Hindlimb muscle (tissue), 1 donor: ENCODE measurements around the gene SHISA2. TPM values are rescaled to one million over a fixed set of nuclear protein-coding genes. Genes with fewer than 3 reads are reported as not detected.
"Not testable (repeated sequence)": the region's sequence is repeated elsewhere in the genome, so short reads cannot be mapped to it uniquely, and the experiment has no call there.

Experiments
- DNase-seq: peaks from one replicate; pipeline ENCODE4 v3.0.0-alpha.2; 2013
- polyA plus RNA-seq: library from polyadenylated mRNA; unstranded; fragments of 120-200 nt; gene quantifications from one replicate; pipeline ENCODE4 v1.2.1, GENCODE V29; 2013; ENCODE audit not compliant: insufficient read length

SHISA2 gene
- polyA plus RNA-seq, result 82.8 TPM

GRCh38 chr13:26051657-26052311 is at the start of gene SHISA2:
Gene SHISA2 (minus strand): TSS chr13:26052016. CDS start chr13:26050975, 1,041 bp downstream.
- DNase-seq, result peak; percentile 77

DNA sequence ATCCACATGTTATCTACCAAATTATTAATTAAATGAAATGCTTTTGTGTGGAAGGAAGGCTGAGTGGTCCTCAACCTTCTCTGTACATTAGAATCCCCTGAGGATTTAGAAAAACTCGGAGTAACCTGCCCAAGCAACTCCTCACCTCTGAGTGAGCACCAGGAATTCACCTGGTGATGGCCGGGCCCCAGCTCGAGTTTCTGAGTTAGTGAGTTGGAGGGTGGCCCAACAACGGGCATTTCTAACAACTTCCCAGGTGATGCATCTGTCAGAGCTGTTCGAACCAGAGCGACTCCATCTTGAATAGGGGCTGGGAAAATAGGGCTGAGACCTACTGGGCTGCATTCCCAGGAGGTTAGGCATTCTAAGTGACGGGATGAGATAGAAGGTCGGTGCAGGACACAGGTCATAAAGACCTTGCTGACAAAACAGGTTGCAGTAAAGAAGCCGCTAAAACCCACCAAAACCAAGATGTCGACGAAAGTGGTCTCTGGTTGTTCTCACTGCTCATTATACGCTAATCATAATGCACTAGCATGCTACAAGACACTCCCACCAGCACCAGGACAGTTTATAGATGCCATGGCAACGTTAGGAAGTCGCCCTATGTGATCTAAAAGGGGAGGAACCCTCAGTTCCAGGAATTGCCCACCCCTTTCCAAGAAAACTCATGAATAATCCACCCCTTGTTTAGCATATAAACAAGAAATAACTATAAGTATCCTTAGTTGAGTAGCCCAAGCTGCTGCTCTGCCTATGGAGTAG is 44.2 kb upstream of the SHISA2 start:
- DNase-seq, result no peak

GRCh38 chr13:26095338-26095737 is 43.5 kb upstream of the SHISA2 start:
- no peak for DNase-seq

DNA sequence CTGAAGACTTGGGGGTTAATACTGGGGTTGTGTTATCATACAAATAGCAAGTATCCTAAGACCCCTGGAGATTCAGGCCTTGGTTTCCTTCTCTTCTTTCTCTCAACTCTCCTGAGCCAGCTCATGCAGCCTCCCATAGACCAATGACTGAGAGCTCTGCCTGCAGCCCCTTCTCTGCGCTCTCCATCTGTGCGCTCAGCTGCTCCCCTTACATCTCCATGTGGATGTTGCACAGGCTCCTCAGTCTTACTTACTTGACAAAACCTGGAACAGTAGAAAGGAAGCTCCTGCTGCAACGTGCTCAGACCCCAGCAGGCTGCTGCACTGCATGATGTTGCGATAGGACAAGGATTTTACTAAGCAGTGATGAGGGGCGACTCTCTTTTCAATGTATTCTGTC is 25.0 kb upstream of the SHISA2 start:
- DNase-seq, result not testable (repeated sequence)

GRCh38 chr13:26075498-26075897 is 23.7 kb upstream of the SHISA2 start:
- DNase-seq, result no peak

GRCh38 chr13:26074706-26075105 is 22.9 kb upstream of the SHISA2 start:
- no peak for DNase-seq

GRCh38 chr13:26072335-26072734 is 20.5 kb upstream of the SHISA2 start:
- DNase-seq, result not testable (repeated sequence)

DNA sequence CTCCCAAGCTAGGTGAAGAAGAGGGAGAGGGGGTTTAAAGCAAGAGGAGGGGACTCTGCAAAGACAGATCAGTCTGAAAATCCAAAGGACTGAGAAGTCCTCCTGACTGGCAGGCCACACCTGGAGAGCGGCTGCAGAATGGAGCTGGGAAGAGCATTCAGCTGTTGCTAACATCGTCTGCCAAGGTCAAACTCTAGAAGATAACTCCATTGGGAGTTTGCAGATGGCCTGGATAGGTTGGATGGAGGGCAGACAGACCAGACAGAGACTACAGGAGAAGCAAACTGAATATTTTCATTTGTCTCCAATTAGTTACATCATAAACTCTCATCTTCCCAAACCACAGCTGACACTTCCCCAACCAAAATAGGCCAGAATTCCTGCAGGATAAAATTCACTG is 19.9 kb upstream of the SHISA2 start:
- no peak for DNase-seq

GRCh38 chr13:26069642-26070041 is 17.8 kb upstream of the SHISA2 start:
- DNase-seq, result not testable (repeated sequence)

DNA sequence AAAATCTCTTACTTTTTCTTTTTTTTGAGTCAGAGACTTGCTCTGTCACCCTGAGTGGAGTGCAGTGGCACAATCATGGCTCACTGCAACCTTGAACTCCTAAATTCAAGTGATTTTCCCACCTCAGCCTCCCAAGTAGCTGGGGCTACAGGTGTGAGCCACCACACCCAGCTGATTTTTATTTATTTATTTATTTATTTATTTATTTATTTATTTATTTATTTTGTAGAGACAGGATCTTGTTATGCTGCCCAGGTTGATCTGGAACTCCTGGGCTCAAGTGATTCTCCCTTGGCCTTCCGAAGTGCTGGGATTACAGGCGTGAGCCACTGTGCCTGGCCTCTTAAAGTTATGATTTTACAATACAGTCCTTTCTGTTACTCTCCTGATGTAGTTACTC is 16.6 kb upstream of the SHISA2 start:
- not testable (repeated sequence) for DNase-seq

DNA sequence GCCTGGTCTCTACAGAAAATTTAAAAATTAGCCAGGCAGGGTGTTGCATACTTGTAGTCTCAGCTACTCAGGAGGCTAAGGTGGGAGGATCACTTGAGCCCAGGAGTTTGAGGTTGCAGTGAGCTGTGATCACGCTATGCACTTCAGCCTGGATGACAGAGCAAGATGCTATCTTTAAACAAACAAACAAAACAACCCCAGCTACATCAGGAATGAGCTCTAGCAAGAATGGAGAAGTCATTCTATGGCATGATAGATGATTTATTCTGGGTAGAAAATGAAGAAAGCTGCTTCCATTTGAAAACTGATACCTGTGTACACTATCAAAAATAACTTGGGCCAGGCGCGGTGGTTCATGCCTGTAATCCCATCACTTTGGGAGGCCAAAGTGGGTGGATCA is 15.8 kb upstream of the SHISA2 start:
- no peak for DNase-seq

- DNase-seq, result not testable (repeated sequence)
These were observed 14.7 kb upstream of the SHISA2 start for GRCh38 chr13:26066492-26066891.

DNA sequence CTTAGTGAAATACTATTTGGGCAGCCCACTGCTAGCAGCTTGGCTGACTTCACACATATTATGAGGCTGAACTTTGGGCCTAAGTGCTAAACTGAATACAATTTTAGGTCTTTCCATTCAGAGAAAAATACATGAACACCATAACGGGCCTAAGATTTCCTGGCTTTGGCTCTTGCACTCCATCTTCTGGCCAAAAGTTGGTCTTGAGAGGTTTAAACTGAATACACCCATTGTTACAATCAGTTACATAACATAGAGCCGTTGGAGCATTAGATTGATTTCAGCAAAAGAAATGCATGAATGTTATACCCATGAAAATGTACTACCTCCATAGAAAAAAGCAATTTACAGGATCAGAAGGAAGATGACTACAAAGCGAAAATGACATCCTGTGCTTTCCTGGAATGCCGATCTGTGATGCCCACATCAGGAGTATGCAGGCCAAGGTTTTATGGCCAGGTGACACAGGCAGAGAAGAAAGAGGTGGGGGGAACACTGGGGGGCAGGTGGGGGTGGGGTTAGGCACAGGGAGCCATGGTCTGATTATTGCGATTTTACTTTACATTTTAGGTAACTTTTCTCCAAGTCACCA is 11.1 kb upstream of the SHISA2 start:
- DNase-seq, result peak; percentile 74

- no peak for DNase-seq
These were observed 10.1 kb upstream of the SHISA2 start for GRCh38 chr13:26061947-26062346.

DNA sequence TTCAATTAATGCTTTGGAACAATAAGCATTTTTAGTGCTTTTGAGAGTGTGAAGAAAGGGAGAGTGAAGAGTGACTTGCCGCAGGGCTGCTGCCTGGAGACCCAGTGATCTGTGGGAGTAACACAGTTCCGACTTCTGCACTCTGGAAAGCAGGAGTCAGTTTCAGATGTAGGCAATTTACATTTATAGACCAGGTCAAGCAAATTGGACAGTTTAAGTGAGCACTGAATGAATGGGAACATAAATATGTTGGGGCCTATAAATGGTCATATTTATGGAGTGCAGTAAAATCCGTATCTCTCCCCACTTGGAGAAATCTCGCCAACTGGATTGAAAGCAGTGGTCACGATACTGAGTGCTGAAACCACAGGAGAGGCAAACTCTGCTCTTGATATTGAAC is 9.4 kb upstream of the SHISA2 start:
- DNase-seq, result no peak

- no peak for DNase-seq
These were observed 8.5 kb upstream of the SHISA2 start for GRCh38 chr13:26060357-26060756.

DNA sequence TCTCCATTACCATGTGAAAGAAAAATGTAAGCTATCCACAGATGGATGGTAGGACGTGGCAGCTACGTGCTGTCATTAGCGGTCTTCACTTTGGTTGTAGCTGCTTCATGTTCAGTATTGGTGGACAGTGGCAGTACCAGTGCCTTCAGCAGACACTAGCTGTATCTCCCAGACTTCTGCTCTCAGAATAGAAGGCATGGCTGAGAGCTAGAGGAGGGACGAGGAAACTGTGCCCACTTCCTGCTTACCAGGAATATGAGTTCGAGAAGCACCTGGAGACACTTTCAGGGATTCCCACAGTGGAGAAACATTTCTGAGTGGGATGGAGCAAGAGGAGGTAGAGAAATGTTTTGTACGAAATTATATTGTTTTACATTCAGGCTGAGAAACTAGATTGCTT is 6.9 kb upstream of the SHISA2 start:
- no peak for DNase-seq

DNA sequence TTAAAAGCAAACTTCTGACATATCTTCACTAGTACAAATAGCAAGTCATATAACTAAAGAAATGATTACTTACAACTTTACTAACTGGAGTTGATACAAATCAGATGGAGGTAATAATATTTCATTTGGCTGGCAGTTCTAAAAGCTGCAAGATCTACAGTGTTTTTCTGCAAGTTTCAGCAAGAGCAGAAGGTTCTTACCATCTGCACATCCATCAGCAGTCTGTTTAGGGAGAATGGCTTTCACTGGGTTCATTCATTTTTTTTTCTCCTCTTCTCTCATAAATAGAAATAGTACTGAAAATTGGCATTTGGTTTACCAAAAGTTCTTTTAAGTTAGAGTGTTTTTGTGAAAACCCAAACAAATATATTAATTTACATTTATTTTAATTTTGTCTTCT is 3.1 kb upstream of the SHISA2 start:
- DNase-seq, result no peak

DNA sequence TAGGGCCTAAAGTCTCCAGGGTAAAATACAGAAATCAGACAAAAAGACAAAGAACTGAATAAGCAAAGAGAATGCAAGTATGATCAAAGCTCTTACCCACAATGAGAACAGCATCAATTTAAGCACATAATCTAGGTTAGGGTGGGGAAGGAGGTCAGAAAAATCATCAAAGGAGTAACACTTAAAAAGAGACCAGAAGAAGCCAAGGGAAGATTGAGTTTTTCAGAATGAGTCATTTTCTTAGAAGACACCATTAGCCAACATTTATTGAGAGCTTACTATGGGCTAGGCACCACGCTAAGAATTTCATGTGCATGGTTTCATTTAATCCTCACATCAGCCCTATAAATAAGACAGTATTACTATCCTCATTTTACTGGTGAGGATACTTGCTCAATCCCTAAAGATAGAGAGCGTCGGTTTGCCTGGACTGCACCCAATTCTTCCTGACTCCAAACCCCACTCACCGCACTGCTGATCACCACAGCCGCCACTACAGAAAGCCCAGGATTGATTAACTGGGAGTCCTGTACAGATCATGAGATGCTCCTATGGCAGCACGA is 1.7 kb upstream of the SHISA2 start:
- no peak for DNase-seq

DNA sequence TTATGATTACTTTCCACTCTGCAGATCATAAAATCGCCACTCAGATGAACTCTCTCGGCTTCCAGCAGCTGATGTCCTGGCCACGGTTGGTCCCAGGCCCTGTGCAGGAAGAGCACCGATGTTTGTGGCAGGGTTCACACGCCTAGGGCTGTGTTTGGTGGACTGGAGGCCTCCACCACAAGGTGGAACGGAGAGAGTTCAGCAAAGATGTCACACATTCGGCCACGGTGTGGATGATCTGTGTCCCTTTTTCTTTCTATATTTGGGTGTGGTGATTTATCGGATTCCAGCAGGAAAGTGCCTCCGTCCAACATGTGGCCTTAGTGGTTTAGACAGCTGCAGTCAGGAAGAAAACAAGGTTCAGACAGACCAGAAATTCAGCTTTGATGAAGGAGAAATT is 521 bp upstream of the SHISA2 start:
- DNase-seq, result no peak

GRCh38 chr13:26051231-26051656 is 572 bp downstream of the SHISA2 start:
- DNase-seq, result peak; percentile 38

DNA sequence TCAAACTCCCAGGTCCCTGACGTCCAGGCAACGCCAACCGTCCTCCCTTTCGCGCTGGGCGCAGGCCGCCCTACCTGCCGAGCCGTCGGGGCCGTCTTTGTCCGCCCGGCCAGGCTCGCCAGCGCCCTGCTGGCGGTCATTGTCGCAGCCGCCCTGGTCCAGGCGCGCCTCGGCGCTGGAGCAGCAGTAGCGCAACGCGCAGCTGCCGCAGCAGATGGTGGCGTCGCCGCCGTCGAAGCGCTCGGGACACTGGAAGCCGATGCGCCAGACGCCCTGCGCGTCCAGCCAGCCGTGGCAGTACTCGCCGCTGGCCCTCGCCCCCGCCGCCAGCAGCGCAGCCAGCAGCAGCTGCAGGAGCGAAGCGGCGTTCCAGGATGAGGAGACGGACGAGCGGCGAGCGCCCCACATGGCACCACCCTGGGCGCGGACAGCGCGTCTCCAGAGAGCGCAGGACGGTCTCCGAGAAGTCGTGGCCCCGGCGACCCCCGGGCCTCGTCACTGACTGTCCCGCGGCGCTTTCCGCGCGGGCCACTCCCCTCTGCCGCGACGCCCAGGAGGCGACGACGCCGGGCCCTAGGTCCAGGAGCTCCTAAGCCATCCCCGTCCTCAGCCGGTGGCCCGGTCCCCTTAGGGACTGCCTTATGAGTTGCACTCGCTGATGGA is 1.1 kb downstream of the SHISA2 start:
- peak; percentile 63 for DNase-seq

DNA sequence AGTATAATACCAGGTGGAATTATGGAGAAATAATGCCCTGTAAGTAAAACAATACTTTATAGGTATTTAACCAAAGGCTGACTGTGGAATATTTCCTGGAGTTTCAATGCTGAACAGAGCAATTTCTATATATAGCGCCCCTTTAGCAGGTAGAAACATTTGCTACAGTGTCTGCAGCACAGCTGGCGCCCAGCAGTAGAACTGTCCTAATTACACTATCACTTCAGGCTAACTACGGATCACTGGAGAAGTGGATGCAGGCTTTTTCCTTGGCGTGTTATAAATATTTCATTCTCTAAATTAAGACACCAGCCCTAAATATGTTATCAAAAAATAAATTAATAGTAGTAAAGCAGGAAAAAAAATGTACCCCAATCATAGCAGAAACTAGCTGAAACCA is 3.1 kb downstream of the SHISA2 start:
- no peak for DNase-seq
